ENCODE data around the gene ASB17.

DNA sequence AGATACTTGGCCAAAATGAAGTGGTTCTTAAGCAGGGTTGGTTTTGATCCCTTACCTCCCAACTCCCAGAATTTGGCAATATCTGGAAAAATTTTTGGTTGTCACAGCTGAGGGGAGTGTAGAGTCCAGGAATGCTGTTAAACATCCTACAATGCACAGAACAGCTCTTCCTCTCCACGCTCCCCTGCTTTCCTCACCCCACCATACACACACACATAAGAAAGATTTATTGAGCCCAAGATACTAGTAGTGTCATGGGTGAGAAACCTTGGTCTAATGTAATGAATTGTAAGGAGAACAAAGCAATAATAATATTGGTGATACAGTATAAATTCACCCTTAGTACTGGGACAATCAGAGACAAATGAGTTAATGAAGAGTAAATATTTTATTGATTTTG is 47.8 kb downstream of the ASB17 start:
- TF ChIP-seq, protein P1, sequence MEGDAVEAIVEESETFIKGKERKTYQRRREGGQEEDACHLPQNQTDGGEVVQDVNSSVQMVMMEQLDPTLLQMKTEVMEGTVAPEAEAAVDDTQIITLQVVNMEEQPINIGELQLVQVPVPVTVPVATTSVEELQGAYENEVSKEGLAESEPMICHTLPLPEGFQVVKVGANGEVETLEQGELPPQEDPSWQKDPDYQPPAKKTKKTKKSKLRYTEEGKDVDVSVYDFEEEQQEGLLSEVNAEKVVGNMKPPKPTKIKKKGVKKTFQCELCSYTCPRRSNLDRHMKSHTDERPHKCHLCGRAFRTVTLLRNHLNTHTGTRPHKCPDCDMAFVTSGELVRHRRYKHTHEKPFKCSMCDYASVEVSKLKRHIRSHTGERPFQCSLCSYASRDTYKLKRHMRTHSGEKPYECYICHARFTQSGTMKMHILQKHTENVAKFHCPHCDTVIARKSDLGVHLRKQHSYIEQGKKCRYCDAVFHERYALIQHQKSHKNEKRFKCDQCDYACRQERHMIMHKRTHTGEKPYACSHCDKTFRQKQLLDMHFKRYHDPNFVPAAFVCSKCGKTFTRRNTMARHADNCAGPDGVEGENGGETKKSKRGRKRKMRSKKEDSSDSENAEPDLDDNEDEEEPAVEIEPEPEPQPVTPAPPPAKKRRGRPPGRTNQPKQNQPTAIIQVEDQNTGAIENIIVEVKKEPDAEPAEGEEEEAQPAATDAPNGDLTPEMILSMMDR (IDR thresholded peaks at IDR 0.05): no peak
- TF ChIP-seq POLR2A (IDR thresholded peaks at IDR 0.05): no peak

All from body of pancreas (tissue), 4 donors.